Mesodermal cell (in vitro differentiated cells): Measurements from ENCODE around the gene KY.
"Not testable (repeated sequence)": the region's sequence is repeated elsewhere in the genome, so short reads cannot be mapped to it uniquely, and the experiment has no call there.

Experiments
- H3K27ac ChIP-seq: 2 replicates; pipeline ENCODE4 v1.7.0; 2013; ENCODE audit warnings: mild to moderate bottlenecking, low read depth, low read length, moderate library complexity; ENCODE audit not compliant: severe bottlenecking
- H3K36me3 ChIP-seq: 2 replicates; pipeline ENCODE4 v1.7.1; 2013; ENCODE audit warnings: mild to moderate bottlenecking, low read length, moderate library complexity; ENCODE audit not compliant: control insufficient read depth, insufficient read depth
- H3K4me1 ChIP-seq: one replicate; pipeline ENCODE4 v1.7.1; 2013; ENCODE audit warnings: mild to moderate bottlenecking, low read length; ENCODE audit not compliant: insufficient read depth, control insufficient read depth, poor library complexity, severe bottlenecking
- H3K4me3 ChIP-seq: 2 replicates; pipeline ENCODE4 v1.7.0; 2013; ENCODE audit warnings: low read length, control low read depth, mild to moderate bottlenecking; ENCODE audit not compliant: insufficient read depth, poor library complexity, severe bottlenecking; ENCODE audit errors: extremely low read depth
- H3K9me3 ChIP-seq: 2 replicates; pipeline ENCODE4 v1.7.1; 2013; ENCODE audit warnings: mild to moderate bottlenecking, low read length, moderate library complexity; ENCODE audit not compliant: control insufficient read depth
- WGBS, 2 experiments: methylation state at CpG; one replicate each; pipeline ENCODE4 v1.1.5; 2013; ENCODE audit warnings: missing lambda C conversion rate in 2 of 2; ENCODE audit not compliant: insufficient coverage in 2 of 2; 5-methylcytosine and 5-hydroxymethylcytosine counted together

The KY gene

GRCh38 chr3:134600206-134600605 lies 50.6 kb downstream of the KY start:
- no peaks in the 10 kb centered on the region for H3K9me3 ChIP-seq
- 80% methylated on average over 1 of the region's 1 CpG; no CpG with 5 or more reads in 1 of the 2 experiments for WGBS, 2 experiments
- H3K4me3 ChIP-seq, result no peak overlapping the region
- H3K36me3 ChIP-seq, result no peaks in the 10 kb centered on the region
- peaks cover 13% of the 10 kb centered on the region for H3K4me1 ChIP-seq
- H3K27ac ChIP-seq, result no peak overlapping the region

DNA sequence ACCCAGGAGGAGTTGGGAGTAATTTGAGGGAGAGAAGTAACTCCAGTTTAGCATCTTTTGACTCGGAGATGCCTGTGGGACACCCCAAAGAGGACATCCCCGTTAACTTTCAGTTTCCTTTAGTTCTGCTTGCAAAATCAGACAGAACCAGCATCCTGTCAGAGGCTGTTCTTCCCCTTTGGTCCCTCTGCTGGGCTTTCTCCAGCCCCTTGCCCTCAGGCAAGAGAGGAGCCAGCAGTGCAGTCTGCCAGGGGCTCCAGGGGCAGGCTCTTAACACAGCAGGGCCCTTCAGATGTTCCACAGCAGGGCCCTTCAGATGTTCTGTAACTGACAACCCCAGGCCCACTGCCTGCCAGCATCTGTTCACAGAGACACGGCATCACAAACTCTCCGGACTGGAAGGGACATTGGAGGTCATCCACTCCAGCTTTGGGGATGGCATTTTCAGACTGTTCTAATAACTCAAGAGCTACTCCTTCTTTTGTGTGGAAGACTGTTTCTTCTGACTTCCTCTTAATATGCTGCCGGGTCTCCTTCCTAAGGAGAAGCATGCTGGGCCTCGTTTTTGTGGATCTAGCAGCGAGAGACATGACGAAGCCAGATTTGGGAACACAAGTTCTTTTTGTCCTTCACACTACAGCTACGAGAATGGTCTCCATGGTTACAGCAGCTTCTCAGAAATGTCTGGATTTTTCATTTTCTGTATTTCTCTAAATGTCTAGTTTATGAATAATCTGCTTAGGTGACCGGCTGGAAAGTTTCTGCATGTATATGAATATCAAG lies 51.9 kb downstream of the KY start:
- Histone ChIP-seq H3K27ac (no peak overlapping the region), H3K4me1 (peaks cover 13% of the 10 kb centered on the region), H3K4me3 (no peak overlapping the region), H3K9me3 (no peaks in the 10 kb centered on the region), H3K36me3 (no peaks in the 10 kb centered on the region)
- WGBS, 2 experiments, result 66 to 82% methylated on average over 5 to 6 of the region's 10 CpGs

GRCh38 chr3:134597390-134597970 lies 53.3 kb downstream of the KY start:
- Histone ChIP-seq H3K4me1 (peaks cover 8% of the 10 kb centered on the region), H3K27ac (no peak overlapping the region), H3K36me3 (no peaks in the 10 kb centered on the region), H3K4me3 (no peak overlapping the region), H3K9me3 (no peaks in the 10 kb centered on the region)
- 30 to 46% methylated on average over 2 of the region's 2 CpGs for WGBS, 2 experiments

- H3K4me1 ChIP-seq, H3K36me3 ChIP-seq, H3K9me3 ChIP-seq, H3K4me3 ChIP-seq, H3K27ac ChIP-seq: not testable (repeated sequence)
- WGBS, 2 experiments, result 80% methylated on average over 1 of the region's 3 CpGs; no CpG with 5 or more reads in 1 of the 2 experiments
These were observed 55.8 kb downstream of the KY start for GRCh38 chr3:134594986-134595385.

DNA sequence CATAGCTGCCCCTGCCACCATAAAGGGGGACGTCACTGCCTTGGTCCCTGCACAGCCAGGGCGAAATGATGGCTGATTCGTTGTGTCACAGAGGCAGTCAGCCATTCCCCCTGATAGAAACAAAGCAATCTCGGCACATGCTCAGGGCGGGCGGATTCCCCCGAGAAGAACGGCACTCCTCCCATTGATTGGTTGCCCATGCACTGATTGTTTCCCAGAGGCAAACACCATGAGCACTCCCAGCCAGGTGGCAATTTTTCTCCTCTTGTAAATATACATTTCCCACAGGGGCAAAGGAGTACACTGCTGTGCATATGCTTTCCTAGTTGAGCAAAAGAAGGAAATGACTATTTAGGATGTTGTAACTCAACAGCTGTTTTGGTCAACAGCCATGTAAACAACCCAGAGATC lies 56.5 kb downstream of the KY start:
- Histone ChIP-seq H3K9me3 (no peaks in the 10 kb centered on the region), H3K4me3 (no peak overlapping the region), H3K4me1 (no peaks in the 10 kb centered on the region), H3K36me3 (no peaks in the 10 kb centered on the region), H3K27ac (no peak overlapping the region)
- WGBS, 2 experiments, result 91 to 93% methylated on average over 7 to 8 of the region's 8 CpGs

DNA sequence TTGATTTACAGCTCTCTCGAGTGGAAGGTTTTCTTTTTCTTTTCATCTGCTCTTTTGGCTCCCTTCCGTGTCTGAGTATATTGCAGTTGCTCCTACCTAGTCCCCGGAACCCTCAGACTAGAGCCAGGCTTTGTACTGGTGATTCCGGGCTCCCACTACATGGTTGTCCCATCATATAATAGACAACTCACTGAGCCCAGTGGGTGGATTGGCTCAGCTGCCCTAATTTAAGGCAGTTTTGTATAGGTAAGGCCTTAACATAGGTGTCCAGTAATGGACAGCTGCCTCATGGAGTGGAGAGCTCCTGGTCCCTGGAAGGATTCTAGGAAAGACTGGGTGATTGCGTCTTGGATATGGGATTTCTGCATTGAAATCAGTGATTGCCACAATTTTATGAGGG lies 58.0 kb downstream of the KY start:
- Histone ChIP-seq H3K27ac (no peak overlapping the region), H3K4me1 (no peaks in the 10 kb centered on the region), H3K36me3 (no peaks in the 10 kb centered on the region), H3K4me3 (no peak overlapping the region), H3K9me3 (no peaks in the 10 kb centered on the region)
- WGBS, 2 experiments, result 90 to 96% methylated on average over 3 to 5 of the region's 5 CpGs

DNA sequence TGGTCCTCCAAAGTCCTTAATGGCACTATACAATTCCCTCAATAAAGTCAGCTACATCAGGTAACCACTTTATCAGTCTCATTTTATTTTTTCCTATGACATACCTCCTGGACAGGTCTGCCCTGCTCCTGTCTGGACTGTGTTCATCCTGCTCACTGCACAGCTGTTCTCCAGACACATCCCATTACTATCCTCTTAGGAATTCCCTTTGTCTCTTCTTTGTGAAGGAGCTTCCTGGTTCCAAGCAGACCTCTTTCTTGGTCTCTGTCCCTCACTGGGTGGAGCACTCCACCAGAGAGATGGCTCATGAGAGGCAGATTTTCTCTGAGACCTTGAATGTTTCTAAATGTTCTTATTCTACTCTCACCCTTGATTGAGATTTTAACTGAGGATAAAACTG lies 60.1 kb downstream of the KY start:
- no peaks in the 10 kb centered on the region for H3K36me3 ChIP-seq
- H3K4me1 ChIP-seq, result no peaks in the 10 kb centered on the region
- H3K27ac ChIP-seq, result no peak overlapping the region
- H3K4me3 ChIP-seq, result no peak overlapping the region
- H3K9me3 ChIP-seq, result no peaks in the 10 kb centered on the region

- no peak overlapping the region for H3K4me3 ChIP-seq
- H3K9me3 ChIP-seq, result no peaks in the 10 kb centered on the region
- 100% methylated on average over 2 of the region's 3 CpGs; no CpG with 5 or more reads in 1 of the 2 experiments for WGBS, 2 experiments
- no peak overlapping the region for H3K27ac ChIP-seq
- no peaks in the 10 kb centered on the region for H3K36me3 ChIP-seq
- no peaks in the 10 kb centered on the region for H3K4me1 ChIP-seq
These were observed 71.6 kb downstream of the KY start for GRCh38 chr3:134579141-134579665.

- H3K4me3 ChIP-seq, result no peak overlapping the region
- H3K27ac ChIP-seq, result no peak overlapping the region
- 93 to 98% methylated on average over 3 of the region's 3 CpGs for WGBS, 2 experiments
- H3K36me3 ChIP-seq, result no peaks in the 10 kb centered on the region
- H3K9me3 ChIP-seq, result no peaks in the 10 kb centered on the region
- H3K4me1 ChIP-seq, result no peaks in the 10 kb centered on the region
These were observed 74.0 kb downstream of the KY start for GRCh38 chr3:134576831-134577230.

GRCh38 chr3:134576426-134576825 lies 74.4 kb downstream of the KY start:
- Histone ChIP-seq H3K27ac (no peak overlapping the region), H3K4me3 (no peak overlapping the region), H3K9me3 (no peaks in the 10 kb centered on the region), H3K36me3 (no peaks in the 10 kb centered on the region), H3K4me1 (no peaks in the 10 kb centered on the region)
- 85 to 91% methylated on average over 5 to 6 of the region's 6 CpGs for WGBS, 2 experiments

DNA sequence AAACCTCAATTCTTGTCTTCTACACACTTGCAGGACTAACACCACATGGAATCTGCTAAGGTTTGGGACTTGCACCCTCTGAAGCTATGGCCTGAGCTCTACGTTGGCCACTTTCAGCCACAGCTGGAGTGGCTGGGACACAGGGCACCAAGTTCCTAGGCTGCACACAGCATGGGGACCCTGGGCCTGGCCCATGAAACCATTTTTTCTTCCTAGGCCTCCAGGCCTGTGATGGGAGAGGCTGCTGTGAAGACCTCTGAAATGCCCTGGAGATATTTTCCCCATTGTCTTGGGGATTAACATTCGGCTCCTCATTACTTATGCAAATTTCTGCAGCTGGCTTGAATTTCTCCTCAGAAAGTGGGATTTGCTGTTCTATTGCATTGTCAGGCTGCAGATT lies 80.9 kb downstream of the KY start:
- WGBS, 2 experiments, result 73 to 83% methylated on average over 1 to 2 of the region's 2 CpGs
- not testable (repeated sequence) for H3K36me3 ChIP-seq, H3K4me3 ChIP-seq, H3K4me1 ChIP-seq, H3K27ac ChIP-seq
- peaks cover 11% of the 10 kb centered on the region for H3K9me3 ChIP-seq
